ENCODE results near the gene EPHB4. TPM values are rescaled to one million over a fixed set of nuclear protein-coding genes. Genes with fewer than 3 reads are reported as not detected.
A peak's percentile ranks its signal among the peaks of the same experiment; 100 is the strongest.

Gene EPHB4
- total and polyA plus RNA-seq, 2 donors (not counting 3 experiments of a cell fraction or from before 2014, with no cell fraction given), result 193 to 274 TPM

- FAIRE-seq (no peak), DNase-seq (ENCODE audit: low read depth, low spot score) (no peak)
- Histone ChIP-seq H3K4me2 (ENCODE audit: insufficient read depth, low read length) (no peak overlapping the region), H3K9ac (replicated peaks; ENCODE audit: extremely low read depth, insufficient read depth, low read length) (no peak overlapping the region), H3K4me1 (ENCODE audit: control insufficient read depth, extremely low read depth, insufficient read depth, low read length) (peaks cover 10% of the 10 kb centered on the region), H3K79me2 (ENCODE audit: control insufficient read depth, insufficient read depth, low read length) (peaks cover 18% of the 10 kb centered on the region), H3K27ac (ENCODE audit: insufficient read depth, low read depth, low read length) (peak overlapping the region; percentile 19), H3K4me3 (replicated peaks in 1 of 3; ENCODE audit: insufficient read depth in 1 of 3, low read depth in 1 of 3, low read length in 3 of 3) (no peak overlapping the region), H2AFZ (ENCODE audit: low read depth, low read length) (no peak overlapping the region), H3K9me3 (replicated peaks; ENCODE audit: control insufficient read depth, insufficient read depth, low read length) (no peaks in the 10 kb centered on the region), H3K9me1 (replicated peaks; ENCODE audit: control insufficient read depth, extremely low read depth, insufficient read depth, low read length) (no peaks in the 10 kb centered on the region), H3K27me3 (ENCODE audit: control insufficient read depth in 2 of 2, insufficient read depth in 2 of 2, low read length in 2 of 2) (no peaks in the 10 kb centered on the region), H4K20me1 (replicated peaks; ENCODE audit: control insufficient read depth, extremely low read depth, insufficient read depth, low read length) (no peaks in the 10 kb centered on the region), H3K36me3 (ENCODE audit: control insufficient read depth in 2 of 2, extremely low read depth in 1 of 2, insufficient read depth in 2 of 2, low read length in 2 of 2) (no peaks in the 10 kb centered on the region)
- no TSS peak for BruUV-seq (replicated peaks)
- ChIA-PET POLR2A (no interaction called here), CTCF (no interaction called here)
- TF ChIP-seq EZH2 (IDR thresholded peaks at IDR 0.05; ENCODE audit: borderline replicate concordance, low read depth, low read length, severe bottlenecking), result no peak
- no peak for TF ChIP-seq FOS (IDR thresholded peaks at IDR 0.05; ENCODE audit: borderline replicate concordance, insufficient read depth, low read length)
- TF ChIP-seq MYC (IDR thresholded peaks at IDR 0.05; ENCODE audit: low read depth, low read length), result no peak
- TF ChIP-seq MAX (IDR thresholded peaks at IDR 0.05; ENCODE audit: insufficient read depth, insufficient read length), result no peak
- TF ChIP-seq CTCF (IDR thresholded peaks at IDR 0.05; ENCODE audit: extremely low read depth in 1 of 2, insufficient read depth in 1 of 2, low read depth in 1 of 2, low read length in 2 of 2), result no peak
- no peak for TF ChIP-seq POLR2A (IDR thresholded peaks at IDR 0.05; ENCODE audit: low read depth, low read length)
- dilution Hi-C loops (cut with MboI; ENCODE audit: extremely low pct_ligation_motif_present, low sequenced_read_pairs), result loop anchor here (25.0 kb wide), 1 partner anchor 118 kb away; the partner anchor contains the start of genes EPO and POP7
- intact Hi-C loops (cut with micrococcal nuclease), result no loop called here
Observed at GRCh38 chr7:100830396-100830795, 3.1 kb upstream of the EPHB4 start.

Measured in endothelial cell of umbilical vein (primary cell).